NCI-H1694 (cell line): ENCODE measurements around the gene SCARB1.

Experiments used
- DNase-seq: peaks from one replicate; lab custom pipeline; 2025; lab: John Stamatoyannopoulos, UW

SCARB1 gene

GRCh38 chr12:124745891-124746570 lies 117.6 kb downstream of the SCARB1 start:
- DNase-seq, result peak; percentile 92

GRCh38 chr12:124745465-124745890 lies 118.2 kb downstream of the SCARB1 start:
- peak; percentile 84 for DNase-seq

GRCh38 chr12:124744659-124745464 lies 118.8 kb downstream of the SCARB1 start:
- DNase-seq, result peak; percentile 90

DNA sequence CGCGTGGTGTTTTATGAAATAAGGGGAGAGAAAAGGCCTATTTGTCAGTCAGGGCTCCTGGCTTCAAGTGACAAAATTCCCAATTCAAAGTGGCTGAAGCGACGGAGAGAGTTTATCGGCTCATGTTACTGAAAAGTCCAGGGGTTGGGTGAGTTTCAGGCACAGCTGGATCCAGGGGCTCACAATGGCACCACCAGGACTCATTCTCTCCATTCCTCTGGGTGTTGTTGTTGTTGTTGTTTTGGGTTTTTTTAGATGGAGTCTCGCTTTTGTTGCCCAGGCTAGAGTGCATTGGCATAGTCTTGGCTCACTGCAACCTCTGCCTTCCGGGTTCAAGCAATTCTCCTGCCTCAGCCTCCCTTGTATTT lies 119.4 kb downstream of the SCARB1 start:
- no peak for DNase-seq

DNA sequence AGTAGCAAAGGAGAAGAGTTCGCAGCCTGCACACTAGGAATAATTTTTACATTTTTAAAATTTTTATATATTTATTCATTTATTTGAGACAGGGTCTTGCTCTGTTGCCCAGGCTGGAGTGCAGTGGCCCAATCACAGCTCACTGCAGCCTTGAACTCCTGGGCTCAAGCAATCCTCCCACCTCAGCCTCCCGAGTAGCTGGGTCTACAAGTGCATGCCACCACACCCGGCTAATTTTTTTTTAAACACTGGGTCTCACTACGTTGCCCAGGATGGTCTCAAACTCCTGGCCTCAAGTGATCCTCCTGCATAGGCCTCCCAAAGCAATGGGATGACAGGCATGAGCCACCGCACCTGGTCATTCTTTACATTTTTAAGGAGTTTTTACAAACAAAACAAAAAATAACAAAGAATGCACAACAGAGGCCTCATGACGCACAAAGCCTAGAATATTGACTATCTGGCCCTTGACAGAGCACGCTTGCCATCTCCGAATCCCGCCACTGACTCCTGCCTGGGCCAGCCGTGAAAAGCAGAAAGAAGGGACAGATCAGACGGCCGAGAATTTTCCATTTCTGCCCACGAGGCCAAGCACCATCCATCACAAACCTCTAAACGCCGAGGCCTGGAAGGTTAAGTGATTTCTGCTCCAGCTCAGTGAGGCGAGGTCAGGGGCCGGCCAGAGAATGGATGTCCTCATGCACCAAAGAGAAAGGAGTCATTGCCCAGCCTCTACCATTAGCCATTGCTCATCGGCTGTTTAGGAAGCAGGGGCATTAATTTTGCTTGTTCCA lies 120.0 kb downstream of the SCARB1 start:
- DNase-seq, result no peak

GRCh38 chr12:124742678-124743077 lies 121.0 kb downstream of the SCARB1 start:
- no peak for DNase-seq

GRCh38 chr12:124742111-124742510 lies 121.6 kb downstream of the SCARB1 start:
- peak; percentile 40 for DNase-seq

DNA sequence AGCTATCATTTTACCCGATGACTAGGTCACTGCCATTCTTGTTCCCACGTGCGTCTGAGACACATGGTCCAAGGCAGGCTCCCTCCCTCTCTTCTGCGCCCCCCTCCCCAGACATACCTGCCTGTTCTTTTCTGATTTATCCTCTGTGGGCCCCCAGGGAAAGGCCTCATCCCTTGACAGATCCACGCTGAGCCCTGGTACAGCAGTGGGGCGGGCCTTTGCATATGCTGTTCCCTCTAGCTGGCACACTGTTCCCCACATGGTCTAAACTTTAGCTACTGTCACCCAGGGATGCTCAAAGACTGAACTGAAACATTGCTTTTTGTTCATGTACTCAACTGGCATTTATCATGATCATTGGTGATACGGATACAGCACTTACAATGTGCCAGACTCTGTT lies 122.5 kb downstream of the SCARB1 start:
- no peak for DNase-seq

DNA sequence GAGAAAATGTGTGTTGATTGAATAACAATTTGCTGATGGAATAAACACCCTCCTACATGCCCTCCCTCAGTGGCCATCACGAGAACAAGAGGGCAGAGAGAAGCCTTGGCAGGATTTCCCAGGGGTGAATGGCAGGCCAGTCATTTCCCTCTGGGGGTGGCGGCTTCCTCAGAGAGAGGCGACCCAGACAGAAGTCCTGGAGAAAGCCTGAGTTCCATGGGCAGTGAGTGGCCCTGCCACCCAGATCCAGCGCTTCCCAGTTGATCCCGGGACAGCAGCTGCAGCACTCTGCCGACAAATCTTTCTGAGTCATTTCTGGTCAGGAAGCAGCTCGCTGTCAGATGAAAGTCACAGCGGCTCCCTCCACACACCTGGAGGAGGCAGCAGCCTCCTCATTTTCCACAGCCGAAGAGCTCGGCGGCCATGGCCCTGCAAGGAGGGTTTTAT lies 123.0 kb downstream of the SCARB1 start:
- DNase-seq, result no peak

- DNase-seq, result no peak
Observed at GRCh38 chr12:124739953-124740561, 123.6 kb downstream of the SCARB1 start.

DNA sequence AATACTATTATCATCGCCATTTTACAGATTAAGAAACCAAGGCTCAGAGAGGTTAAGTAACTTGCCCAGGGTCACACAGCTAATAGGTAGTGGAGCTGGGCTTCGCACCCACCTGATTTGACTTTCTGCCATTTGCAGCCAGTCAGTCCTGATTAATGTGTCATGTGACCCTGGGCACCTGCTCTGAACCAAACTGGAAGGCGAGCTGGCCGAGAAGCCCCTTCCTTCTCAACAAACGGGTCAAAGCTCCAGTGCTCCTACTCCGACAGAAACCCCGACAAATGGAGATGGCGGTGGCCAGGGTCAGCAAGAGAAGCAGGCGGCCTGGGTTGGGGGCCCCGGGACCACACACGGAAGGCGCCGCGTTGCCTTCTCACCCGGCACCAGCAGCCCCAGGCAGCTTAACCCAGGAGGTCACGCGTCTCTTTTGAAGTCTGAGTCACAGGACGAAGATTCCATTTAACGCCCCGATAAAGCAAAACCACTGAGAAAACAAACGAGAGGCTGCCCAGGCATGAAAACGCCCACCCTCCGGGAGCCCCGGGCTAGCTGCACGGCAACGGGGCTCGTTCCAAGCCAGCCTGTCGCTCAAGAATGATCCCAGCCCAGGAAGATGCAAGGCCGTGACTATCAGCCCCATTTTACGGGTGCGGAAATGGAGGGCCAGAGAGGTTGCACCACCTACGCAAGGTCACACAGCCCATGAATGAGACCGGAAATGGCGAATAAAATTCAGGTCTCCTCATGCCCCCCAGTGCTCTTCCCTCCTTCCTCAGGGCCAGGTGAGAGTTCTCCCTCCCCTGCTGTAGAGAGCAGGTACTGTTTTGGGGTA lies 124.8 kb downstream of the SCARB1 start:
- no peak for DNase-seq

DNA sequence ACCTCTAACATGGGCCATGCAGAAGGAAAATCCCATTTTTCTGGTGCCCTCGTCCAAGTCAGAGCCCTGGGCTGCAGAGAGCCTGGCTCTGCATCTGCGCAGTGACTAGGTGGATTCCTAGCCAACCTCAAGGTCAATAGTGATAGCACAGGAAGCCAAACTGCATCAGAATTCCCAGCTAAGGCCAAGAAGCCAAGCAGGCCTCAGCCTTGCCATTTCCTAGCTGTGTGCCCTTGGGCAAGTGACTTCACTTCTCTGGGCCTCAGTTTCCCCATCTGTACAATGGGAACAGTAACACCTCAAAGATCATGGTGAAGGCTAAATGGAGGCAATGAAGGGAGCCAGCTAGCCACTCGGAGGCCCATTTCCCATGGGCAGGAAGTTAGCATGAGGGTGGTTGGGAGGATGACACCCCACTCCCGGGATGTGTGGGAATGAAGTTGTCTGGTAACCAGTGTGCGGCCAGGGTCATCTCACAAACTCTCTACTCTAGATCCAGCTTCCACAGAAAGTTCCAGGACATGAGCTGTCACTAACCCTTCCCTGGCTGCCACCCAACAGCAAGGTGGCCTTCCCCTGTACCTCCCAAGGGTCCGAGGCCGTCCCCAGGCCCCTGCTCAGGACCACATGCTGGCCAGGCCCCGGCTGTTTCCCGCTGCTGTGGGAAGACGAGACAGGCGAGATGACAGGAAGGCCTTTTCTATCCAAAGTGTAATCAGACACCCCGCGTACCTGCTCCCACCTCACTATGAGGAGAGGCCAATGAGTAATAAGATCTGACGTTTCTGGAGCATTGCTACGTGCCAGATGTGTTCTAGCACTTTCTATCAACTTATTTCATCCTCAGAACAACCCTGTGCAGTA lies 125.7 kb downstream of the SCARB1 start:
- no peak for DNase-seq

DNA sequence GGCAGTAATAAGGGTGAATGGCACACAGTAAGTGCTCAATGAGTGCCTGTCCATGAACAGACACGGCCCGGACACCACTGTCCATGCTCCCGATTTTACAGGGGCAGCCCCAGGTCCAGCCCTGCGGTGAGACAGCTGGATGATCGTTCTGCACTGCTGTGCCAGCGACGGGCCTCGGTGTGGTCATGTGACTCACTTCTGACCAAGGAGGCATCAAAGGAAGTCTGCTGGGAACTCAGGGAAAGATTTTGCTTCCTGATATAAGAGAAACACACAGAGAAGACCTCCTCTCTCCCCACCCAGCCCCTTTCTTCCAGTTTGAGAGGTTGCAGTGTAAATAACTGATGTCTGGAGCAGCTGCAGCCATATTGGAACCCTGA lies 126.6 kb downstream of the SCARB1 start:
- no peak for DNase-seq

GRCh38 chr12:124736115-124737039 lies 127.3 kb downstream of the SCARB1 start:
- no peak for DNase-seq

DNA sequence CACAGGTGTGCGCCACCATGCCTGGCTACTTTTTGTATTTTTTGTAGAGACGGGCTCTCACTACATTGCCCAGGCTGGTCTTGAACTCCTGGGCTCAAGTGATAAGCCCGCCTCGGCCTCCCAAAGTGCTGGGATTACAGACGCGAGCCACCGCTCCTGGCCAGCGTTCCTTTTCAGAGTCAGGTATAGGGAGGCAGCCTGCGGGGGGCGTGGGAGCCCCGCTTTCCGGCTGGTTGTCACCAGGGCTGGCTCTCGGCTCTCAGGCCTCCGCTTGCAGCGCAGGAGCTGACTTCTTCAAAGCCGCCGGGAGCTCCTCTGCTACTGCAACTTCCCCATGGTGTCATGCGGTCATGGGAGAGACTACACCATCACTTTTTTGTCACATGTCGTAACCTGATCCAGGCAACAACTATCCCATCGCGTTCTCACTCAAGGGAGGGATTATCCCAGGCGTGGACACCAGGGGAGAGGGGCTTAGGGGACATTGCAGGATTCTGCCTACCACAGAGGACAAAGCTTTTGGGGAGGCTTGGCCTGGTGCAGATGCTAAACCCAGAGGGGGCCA lies 129.4 kb downstream of the SCARB1 start:
- DNase-seq, result no peak

DNA sequence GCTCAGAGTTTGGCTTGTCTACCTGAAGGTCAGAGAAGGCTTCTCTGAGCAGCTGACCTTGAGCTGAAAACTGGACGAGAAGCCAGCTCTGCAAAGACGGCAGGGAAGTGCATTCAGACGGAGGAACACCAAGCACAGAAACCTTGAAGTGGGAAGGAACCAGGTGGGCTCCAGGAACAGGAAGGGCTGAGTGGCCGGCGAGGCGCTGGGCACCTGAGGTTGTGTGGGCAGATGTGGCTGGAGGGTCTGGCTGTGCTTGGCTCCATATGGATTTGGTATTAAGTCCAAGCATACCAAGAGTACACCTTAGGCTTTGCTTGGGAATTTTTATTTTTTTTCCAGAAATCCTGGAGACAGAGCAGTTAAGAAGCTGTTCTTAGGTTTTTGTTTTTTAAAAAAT lies 130.6 kb downstream of the SCARB1 start:
- DNase-seq, result no peak

DNA sequence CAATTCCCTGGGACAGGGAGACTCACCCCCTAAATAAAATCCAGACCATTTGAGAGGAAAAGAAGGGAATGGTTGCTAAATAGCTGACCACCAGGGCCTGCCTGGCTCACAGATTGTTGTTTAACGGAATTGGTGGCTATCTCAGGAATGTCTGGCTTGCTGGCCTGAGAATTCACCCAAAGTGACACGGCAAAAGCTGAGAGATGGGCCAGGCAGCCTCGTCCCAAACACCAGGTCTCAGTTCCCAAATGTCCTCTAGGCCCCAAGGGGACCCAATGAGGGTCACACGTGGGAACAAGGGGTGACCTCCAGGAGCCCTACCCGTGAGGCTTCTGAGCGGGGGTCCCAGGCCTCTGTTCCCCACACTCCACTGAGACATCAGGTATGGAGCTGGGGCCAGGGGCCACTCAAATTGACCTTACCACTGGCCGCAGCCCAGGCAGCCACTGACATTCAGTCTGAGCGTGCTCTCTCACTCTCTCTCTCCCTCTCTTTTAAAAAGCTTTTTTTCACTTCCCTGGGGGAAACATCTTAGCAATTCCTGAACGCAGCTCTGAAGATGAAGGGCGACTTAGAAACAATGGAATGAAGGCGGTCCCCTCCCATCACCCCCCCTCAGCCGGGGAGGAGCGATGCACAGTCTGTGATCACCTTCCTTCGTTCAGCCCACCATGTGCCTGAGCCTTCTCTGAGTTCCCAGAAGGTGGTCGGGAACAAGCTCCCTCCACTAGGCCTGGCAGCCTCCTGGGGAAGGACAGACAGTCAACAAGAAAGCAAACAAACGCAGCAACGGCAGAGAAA lies 131.2 kb downstream of the SCARB1 start:
- no peak for DNase-seq

DNA sequence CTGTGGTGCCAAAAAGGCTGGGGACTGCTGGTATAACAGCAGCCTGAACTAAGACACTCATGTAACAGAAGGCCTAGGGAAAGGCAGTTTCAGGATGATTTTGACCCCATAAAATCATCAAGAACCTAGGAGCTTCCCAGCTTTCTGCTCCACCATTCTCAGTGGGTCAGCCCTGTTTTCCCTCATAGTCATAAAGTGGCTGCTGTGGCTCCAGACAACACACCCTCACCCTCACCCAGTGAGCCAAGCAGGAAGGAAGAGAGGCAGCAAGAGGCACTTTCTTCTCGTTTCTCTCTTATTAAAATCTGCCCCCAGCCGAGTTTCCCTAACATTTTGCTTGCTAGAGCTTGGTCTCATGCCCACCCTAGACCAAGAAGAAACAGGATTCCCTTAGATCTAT lies 131.8 kb downstream of the SCARB1 start:
- DNase-seq, result no peak
